GM19395 (cell line): ENCODE measurements around the gene KLHL29.
A peak's percentile ranks its signal among the peaks of the same experiment; 100 is the strongest.

ENCODE experiments used
- ATAC-seq: cut with Tn5 transposase; IDR thresholded peaks from one replicate; pipeline ENCODE4 v1.9.1; 2021; ENCODE audit warnings: mild to moderate bottlenecking, moderate library complexity; ENCODE audit not compliant: unreplicated experiment

The KLHL29 gene

GRCh38 chr2:23445450-23445868 is 60.5 kb downstream of the KLHL29 start:
- ATAC-seq = peak; percentile 49

GRCh38 chr2:23446916-23447315 is 61.9 kb downstream of the KLHL29 start:
- no peak for ATAC-seq

- ATAC-seq = no peak
These were observed 62.4 kb downstream of the KLHL29 start for GRCh38 chr2:23447405-23447804.

- no peak for ATAC-seq
These were observed 63.9 kb downstream of the KLHL29 start for GRCh38 chr2:23448906-23449305.

GRCh38 chr2:23449413-23449812 is 64.4 kb downstream of the KLHL29 start:
- ATAC-seq = peak; percentile 87

- ATAC-seq = peak; percentile 1
These were observed 64.9 kb downstream of the KLHL29 start for GRCh38 chr2:23449831-23450331.

DNA sequence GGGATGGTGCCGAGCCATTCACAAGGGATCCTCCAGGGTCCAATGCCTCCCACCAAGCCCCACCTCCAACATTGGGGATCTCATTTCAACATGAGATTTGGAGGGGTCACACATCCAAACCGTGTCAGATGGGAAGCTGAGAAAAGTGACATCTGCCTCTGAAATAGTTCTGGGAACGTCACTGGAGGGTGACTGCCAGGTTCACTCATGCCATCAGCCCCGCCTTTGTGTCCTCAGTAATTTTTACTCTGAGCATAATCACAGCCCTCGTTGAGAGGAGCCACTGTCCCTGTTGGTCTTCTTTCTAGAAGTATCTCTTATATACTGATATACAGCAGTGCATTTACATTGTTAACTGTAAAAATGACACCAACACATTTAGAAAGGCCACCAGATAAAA is 67.4 kb downstream of the KLHL29 start:
- no peak for ATAC-seq

- peak; percentile 40 for ATAC-seq
These were observed 68.0 kb downstream of the KLHL29 start for GRCh38 chr2:23452853-23453420.

DNA sequence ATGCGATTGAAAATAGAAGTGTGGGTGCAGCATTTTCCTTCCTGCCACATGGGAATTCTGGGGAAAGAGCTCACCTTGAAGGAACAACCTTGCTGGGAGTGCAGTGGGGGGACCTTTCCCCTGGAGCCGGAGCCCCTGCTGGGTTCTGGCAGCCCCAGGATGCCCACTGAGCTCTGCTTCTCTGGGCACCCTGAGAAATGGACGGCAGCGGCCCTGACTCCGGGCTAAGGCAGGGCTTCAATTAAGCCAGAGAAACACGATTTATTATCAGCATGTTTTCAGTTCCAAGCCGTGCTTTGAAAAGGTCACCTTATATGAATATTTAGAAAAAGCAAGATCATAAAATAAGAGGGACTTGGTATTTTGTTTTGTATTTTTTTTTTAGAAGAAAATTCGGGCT is 68.5 kb downstream of the KLHL29 start:
- no peak for ATAC-seq

GRCh38 chr2:23453836-23454460 is 69.0 kb downstream of the KLHL29 start:
- no peak for ATAC-seq

DNA sequence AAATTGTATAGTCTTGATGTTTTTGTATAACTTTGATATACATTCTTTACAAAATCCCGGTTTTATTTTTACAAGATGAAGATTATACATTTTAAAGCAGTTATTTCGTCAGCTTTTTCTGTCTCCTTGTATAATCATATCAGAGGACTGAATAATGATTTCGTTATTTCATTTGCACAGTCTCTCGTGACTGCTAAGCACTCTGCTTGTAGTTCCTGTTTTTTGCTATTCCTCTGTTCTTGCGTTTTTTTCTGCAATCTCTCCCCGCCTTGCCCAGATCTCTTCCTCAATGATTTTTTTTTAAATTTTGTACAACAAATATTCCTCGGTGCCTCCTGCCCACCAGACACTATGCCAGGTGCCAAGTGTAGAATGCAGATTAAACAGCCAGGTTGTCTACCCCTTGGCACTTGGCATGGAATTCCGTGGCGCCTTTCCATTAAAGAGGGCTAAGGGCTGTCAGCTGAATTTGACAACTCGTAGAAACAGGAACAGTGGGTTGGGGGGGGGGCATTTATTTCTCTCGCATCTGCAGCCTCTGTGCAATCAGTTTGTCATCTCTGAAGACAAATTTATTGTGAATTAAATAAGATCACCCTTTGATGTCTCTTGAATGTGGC is 69.6 kb downstream of the KLHL29 start:
- no peak for ATAC-seq

GRCh38 chr2:23456396-23456795 is 71.4 kb downstream of the KLHL29 start:
- no peak for ATAC-seq

GRCh38 chr2:23456881-23457760 is 72.1 kb downstream of the KLHL29 start:
- no peak for ATAC-seq

- no peak for ATAC-seq
These were observed 73.2 kb downstream of the KLHL29 start for GRCh38 chr2:23457990-23458682.

GRCh38 chr2:23459032-23459431 is 74.1 kb downstream of the KLHL29 start:
- no peak for ATAC-seq

- ATAC-seq = peak; percentile 66
These were observed 75.2 kb downstream of the KLHL29 start for GRCh38 chr2:23460228-23460627.

DNA sequence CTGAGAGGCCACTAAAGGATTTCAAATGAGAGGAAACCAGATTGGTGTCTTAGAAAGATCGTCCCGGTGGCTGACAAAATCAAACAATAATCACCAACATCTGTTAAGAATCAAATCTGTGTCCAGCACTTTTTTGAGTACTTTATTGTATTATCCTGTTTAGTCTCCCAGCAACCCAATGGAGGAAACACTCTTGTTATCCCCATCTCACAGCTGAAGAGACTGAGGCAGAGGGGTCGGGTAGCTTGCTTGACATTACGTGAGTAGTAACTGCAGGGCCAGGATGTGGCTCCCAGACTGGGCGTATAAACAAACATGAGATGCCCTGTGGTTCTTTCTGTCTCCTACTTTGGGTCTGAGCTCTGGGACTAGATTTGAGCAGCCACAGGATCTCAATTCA is 76.0 kb downstream of the KLHL29 start:
- no peak for ATAC-seq

- no peak for ATAC-seq
These were observed 79.2 kb downstream of the KLHL29 start for GRCh38 chr2:23464156-23464555.

- ATAC-seq = no peak
These were observed 80.0 kb downstream of the KLHL29 start for GRCh38 chr2:23464905-23465537.

GRCh38 chr2:23465936-23466335 is 81.0 kb downstream of the KLHL29 start:
- no peak for ATAC-seq
